Activated naive CD8-positive, alpha-beta T cell treated with anti-CD3 and anti-CD28 coated beads for 36 hours (primary cell): ENCODE results near the gene TMIE. TPM values are rescaled to one million over a fixed set of nuclear protein-coding genes. Genes with fewer than 3 reads are reported as not detected.

Source experiments
- DNase-seq: peaks from one replicate; pipeline ENCODE4 v3.0.0; 2021
- H3K27ac Mint-ChIP-seq: one replicate; pipeline ENCODE4 v1.8.0; 2022; ENCODE audit warnings: mild to moderate bottlenecking, moderate library complexity, mixed read lengths
- H3K27me3 Mint-ChIP-seq: one replicate; pipeline ENCODE4 v1.8.0; 2022; ENCODE audit warnings: mild to moderate bottlenecking, mixed read lengths
- H3K36me3 Mint-ChIP-seq: one replicate; pipeline ENCODE4 v1.8.0; 2021; ENCODE audit warnings: mild to moderate bottlenecking, mixed read lengths
- H3K4me1 Mint-ChIP-seq: one replicate; pipeline ENCODE4 v1.8.0; 2021; ENCODE audit warnings: mixed read lengths
- H3K4me3 Mint-ChIP-seq: one replicate; pipeline ENCODE4 v1.8.0; 2022; ENCODE audit warnings: mild to moderate bottlenecking, moderate library complexity, mixed read lengths
- H3K9me3 Mint-ChIP-seq: one replicate; pipeline ENCODE4 v1.8.0; 2022; ENCODE audit warnings: mixed read lengths
- total RNA-seq, 2 experiments: library from RNA; stranded (reverse); gene quantifications; one replicate each; pipeline ENCODE4 v1.2.3, GENCODE V29; 2021

TMIE gene
- total RNA-seq, 2 experiments from 2014 or later = 0.41 to 0.42 TPM

DNA sequence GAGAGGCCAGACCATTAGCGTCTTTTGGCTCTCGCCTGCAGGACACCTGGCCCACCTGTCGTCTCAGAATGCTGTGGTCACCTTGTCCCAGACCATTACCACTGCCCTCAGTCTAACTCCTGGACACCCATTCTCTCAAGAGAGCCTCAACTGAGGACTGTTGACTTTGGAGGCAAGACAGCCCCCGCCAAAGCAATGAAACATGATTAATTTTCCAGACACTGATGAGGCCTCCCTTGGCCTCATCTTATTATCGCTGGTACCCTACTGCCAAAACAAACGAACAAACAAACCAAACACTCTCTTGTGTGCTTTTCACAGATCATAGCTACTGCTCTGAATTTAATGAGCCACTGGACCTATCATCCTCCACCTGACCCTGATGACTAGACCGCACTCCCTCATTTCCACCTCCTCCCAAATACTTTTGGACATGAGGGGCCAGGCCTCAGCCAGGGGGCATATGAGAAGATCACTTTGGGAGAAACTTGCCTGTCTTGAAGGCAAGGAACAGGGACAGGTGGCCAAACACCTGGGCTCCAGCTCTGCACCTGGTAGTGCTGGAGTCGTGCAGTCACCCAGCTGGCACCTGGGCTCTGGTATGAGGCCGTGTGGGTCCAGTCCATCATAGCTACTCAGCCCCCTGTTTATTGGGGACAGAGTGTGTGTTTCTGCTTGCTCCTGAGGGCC is 35.3 kb upstream of the TMIE start:
- Mint-ChIP-seq H3K4me3 (no peak overlapping the region), H3K27ac (no peak overlapping the region), H3K27me3 (no peaks in the 10 kb centered on the region), H3K9me3 (no peaks in the 10 kb centered on the region), H3K36me3 (no peaks in the 10 kb centered on the region), H3K4me1 (no peaks in the 10 kb centered on the region)
- no peak for DNase-seq

DNA sequence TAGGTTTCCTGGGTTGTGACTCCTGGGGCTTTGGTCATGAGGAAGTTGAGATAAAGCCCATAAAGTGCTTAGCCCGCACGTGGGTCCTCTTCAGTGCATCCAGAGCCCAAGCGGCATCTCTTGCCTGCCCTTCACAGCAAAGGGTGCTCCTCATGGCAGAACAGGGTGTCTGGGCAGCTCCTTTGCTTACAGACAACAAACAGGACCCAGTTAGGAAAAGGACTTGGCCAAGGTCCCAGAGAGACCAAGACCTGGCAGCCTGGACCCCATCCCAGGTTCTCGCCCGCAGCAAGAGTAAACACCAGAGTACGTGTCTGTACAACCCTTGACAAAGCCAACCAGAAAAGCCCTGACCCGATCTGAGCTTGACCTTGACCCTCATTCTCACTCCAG is 34.7 kb upstream of the TMIE start:
- no peak for DNase-seq
- Mint-ChIP-seq H3K36me3 (no peaks in the 10 kb centered on the region), H3K27ac (no peak overlapping the region), H3K4me3 (no peak overlapping the region), H3K27me3 (no peaks in the 10 kb centered on the region), H3K9me3 (no peaks in the 10 kb centered on the region), H3K4me1 (no peaks in the 10 kb centered on the region)

DNA sequence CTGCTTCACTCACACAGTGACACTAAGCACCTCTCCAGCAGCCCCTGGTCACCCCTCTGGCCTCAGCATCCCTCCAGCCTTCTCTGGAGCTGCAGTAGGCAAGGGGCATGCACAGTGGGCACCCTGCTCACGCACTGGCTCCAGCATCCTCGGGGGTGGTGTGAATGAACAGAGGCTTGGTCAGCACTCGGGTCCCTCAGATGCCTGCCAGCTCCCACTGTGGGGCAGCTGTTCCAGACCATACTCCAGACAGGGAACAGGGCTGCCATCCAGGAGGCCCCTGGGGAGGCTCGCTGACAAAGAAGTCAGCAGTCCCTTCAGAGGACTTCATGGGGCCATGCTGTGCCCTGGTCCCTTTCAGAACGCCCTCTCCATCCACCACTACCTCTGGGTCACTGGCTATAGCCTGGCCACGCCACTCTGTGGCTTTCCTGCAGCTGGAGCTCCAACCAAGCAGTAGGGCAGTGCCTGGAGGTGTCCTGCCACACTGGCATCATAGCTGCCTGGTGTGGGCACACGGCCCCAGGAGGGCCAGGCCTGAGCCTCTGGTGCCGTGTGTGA is 34.1 kb upstream of the TMIE start:
- H3K27me3 Mint-ChIP-seq = no peaks in the 10 kb centered on the region
- H3K27ac Mint-ChIP-seq = no peak overlapping the region

DNA sequence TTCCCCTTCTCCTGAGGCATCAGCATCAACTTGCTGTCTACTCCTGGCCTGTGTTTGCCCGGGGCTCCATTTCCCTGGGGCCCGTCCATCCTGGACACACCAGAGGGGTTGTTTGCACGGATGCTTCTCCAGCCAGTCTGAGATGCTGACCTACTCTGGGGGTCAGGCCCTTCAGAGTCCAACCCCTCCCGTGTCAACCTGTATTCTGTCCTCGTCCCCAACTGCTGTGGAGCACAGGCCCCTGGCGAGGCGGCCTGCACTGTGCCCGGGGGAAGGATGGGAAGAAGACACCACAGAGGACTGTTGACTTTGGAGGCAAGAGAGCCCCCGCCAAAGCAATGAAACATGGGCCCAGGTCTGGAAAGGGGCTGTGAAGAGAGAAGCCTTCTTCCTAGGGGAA is 33.5 kb upstream of the TMIE start:
- no peaks in the 10 kb centered on the region for H3K36me3 Mint-ChIP-seq
- H3K27me3 Mint-ChIP-seq = no peaks in the 10 kb centered on the region
- H3K9me3 Mint-ChIP-seq = no peaks in the 10 kb centered on the region
- H3K4me3 Mint-ChIP-seq = no peak overlapping the region
- no peak overlapping the region for H3K27ac Mint-ChIP-seq
- H3K4me1 Mint-ChIP-seq = no peaks in the 10 kb centered on the region
- no peak for DNase-seq

More for the DNA sequence above, 34.1 kb upstream of the TMIE start:
- H3K36me3 Mint-ChIP-seq = no peaks in the 10 kb centered on the region
- H3K4me1 Mint-ChIP-seq = no peaks in the 10 kb centered on the region
- H3K4me3 Mint-ChIP-seq = no peak overlapping the region
- DNase-seq = no peak
- no peaks in the 10 kb centered on the region for H3K9me3 Mint-ChIP-seq

DNA sequence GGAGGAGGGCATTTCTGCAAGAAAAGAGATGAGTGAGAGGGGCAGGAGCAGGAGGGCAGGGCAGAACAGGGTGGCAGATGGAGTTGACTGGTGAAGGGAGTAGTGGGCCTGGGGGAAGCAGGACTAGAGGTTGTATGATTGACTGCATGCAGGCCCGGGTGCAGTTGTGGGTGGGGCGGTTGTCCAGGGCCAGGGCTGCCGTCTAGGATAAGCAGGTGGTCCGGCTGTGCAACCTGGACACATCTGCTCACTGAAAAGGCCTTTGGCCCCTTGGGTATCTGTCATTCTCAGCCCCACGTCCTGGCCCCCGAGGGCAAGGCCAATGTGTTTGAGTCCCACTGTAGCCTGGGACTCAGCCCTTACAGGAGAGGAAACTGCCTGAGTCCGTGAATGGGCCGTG is 33.1 kb upstream of the TMIE start:
- H3K9me3 Mint-ChIP-seq = no peaks in the 10 kb centered on the region
- no peak for DNase-seq
- H3K27me3 Mint-ChIP-seq = no peaks in the 10 kb centered on the region
- no peaks in the 10 kb centered on the region for H3K36me3 Mint-ChIP-seq
- H3K4me1 Mint-ChIP-seq = no peaks in the 10 kb centered on the region
- H3K27ac Mint-ChIP-seq = no peak overlapping the region
- no peak overlapping the region for H3K4me3 Mint-ChIP-seq

DNA sequence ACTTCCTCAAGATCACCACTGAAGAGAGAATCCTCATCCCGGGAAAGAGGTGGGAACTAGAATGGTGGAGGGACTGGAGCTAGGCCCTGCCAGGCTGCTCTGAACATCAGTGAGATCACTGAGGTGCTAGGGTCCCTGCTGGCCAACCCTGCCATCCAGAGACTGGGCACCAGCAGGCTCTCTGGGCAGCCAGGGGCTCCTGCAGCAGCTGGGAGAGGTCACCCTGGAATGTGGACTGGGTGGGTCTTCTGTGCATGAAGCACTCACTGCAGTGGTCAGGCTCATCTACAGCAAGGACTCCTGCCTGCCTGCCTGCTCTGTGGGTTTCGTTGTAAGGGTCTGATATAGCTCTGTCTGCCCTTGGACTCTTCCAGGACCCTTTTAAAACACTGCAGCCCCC is 32.6 kb upstream of the TMIE start:
- Mint-ChIP-seq H3K36me3 (no peaks in the 10 kb centered on the region), H3K4me3 (no peak overlapping the region), H3K27ac (no peak overlapping the region), H3K27me3 (no peaks in the 10 kb centered on the region), H3K9me3 (no peaks in the 10 kb centered on the region), H3K4me1 (no peaks in the 10 kb centered on the region)
- no peak for DNase-seq

- no peak overlapping the region for H3K4me3 Mint-ChIP-seq
- DNase-seq = no peak
- no peaks in the 10 kb centered on the region for H3K36me3 Mint-ChIP-seq
- no peaks in the 10 kb centered on the region for H3K27me3 Mint-ChIP-seq
- no peaks in the 10 kb centered on the region for H3K4me1 Mint-ChIP-seq
- no peak overlapping the region for H3K27ac Mint-ChIP-seq
- H3K9me3 Mint-ChIP-seq = no peaks in the 10 kb centered on the region
These were observed 31.8 kb upstream of the TMIE start for GRCh38 chr3:46669191-46669999.

DNA sequence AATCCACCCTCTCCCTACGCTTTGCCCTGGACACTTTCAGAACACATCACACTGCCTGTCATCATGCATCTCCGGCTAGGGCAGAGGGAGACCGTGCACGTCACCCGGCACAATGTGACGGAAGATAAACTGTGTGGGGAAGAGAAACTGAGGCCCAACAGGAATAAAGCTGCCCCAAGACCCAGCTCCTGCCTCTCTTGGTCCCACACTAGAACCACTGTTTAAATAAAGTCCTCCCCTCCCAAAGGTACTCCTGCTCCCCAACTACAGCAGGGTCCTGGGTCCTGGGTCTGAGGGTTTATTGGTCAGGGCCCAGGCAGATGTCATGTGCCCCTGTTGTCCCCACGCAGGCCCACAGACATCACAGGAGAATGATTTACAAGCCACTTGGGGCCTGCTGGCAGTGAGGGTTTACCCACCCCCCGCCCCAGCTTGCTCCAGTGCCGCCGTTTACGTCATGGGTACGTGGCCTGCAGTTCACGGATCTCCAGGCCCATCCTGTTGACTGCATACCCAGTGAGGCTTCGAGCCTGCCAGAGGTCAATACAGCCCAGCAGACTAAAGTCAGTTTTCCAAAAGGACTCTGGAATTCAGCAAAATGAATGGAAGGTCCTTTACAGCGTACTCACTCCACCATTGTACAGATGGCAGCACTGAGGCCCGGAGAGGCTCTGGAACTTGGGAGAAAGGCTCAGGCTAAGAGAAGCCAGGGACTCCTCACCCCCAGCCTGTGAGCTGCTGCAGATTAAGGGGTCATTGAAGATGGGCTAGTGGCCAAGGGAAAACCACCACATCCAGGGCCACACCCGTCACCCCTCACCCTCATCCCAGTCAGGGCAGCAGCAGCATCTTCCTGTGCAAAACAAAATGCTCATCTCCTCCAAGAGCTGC is 30.9 kb upstream of the TMIE start:
- Mint-ChIP-seq H3K4me3 (no peak overlapping the region), H3K9me3 (no peaks in the 10 kb centered on the region), H3K27me3 (no peaks in the 10 kb centered on the region), H3K36me3 (no peaks in the 10 kb centered on the region), H3K27ac (no peak overlapping the region), H3K4me1 (no peaks in the 10 kb centered on the region)
- DNase-seq = no peak

DNA sequence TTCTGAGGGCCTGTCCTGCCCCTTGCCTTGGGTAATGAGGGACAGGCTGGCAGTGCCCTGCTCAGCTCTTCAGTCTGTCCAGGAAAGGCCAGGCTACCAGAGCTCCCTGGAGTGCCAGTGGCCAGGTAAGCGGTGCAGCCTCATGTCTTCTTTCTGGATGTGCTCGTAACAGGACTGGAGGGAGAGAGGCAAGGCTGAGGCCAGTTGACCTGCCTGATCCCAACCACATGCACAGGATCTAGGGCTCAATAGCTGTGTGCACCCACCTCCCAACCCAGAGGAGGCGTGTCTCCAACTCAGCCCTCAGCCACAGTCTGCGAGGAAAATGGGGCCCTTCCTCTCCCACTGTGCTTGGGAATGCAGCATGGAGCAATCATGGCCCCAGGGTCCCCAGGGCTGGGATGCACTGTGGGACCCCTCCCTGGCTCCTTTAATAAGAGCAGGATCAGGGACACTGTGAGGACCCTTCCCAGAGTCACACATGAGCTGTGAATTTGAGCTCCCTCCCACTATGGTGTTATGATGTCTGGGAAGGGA is 30.2 kb upstream of the TMIE start:
- DNase-seq = no peak
- Mint-ChIP-seq H3K4me3 (no peak overlapping the region), H3K27me3 (no peaks in the 10 kb centered on the region), H3K36me3 (no peaks in the 10 kb centered on the region), H3K4me1 (no peaks in the 10 kb centered on the region), H3K9me3 (no peaks in the 10 kb centered on the region), H3K27ac (no peak overlapping the region)

GRCh38 chr3:46671541-46672348 is 29.4 kb upstream of the TMIE start:
- DNase-seq = no peak
- Mint-ChIP-seq H3K27me3 (no peaks in the 10 kb centered on the region), H3K36me3 (no peaks in the 10 kb centered on the region), H3K4me1 (no peaks in the 10 kb centered on the region), H3K9me3 (no peaks in the 10 kb centered on the region), H3K27ac (no peak overlapping the region), H3K4me3 (no peak overlapping the region)

DNA sequence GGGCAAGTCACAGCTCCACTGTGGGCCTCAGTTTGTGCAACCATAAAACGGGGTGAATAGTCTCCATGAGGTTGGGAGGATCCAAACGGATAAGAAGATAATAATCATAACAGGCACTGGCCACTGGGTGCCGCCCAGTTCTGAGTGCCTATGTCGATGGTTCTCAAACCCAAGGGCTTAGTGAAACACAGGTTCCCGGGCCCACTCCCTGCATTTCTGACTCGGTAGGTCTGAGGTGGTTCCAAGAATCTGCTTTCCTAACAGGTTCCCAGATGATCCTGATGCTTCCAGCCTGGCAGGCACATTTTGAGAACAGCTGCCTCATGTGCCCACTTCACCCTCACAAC is 28.9 kb upstream of the TMIE start:
- no peak for DNase-seq
- Mint-ChIP-seq H3K9me3 (no peaks in the 10 kb centered on the region), H3K4me3 (no peak overlapping the region), H3K4me1 (no peaks in the 10 kb centered on the region), H3K36me3 (no peaks in the 10 kb centered on the region), H3K27ac (no peak overlapping the region), H3K27me3 (no peaks in the 10 kb centered on the region)

- no peak for DNase-seq
- Mint-ChIP-seq H3K36me3 (no peaks in the 10 kb centered on the region), H3K4me1 (no peaks in the 10 kb centered on the region), H3K4me3 (no peak overlapping the region), H3K9me3 (no peaks in the 10 kb centered on the region), H3K27me3 (no peaks in the 10 kb centered on the region), H3K27ac (no peak overlapping the region)
These were observed 27.8 kb upstream of the TMIE start for GRCh38 chr3:46673151-46674030.

- Mint-ChIP-seq H3K4me3 (no peak overlapping the region), H3K4me1 (no peaks in the 10 kb centered on the region), H3K36me3 (no peaks in the 10 kb centered on the region), H3K27me3 (no peaks in the 10 kb centered on the region), H3K9me3 (no peaks in the 10 kb centered on the region), H3K27ac (no peak overlapping the region)
- DNase-seq = no peak
These were observed 27.0 kb upstream of the TMIE start for GRCh38 chr3:46674031-46674845.
